ENCODE data around the gene SETSIP.

SETSIP gene

GRCh38 chr1:92065042-92065441 is 10.2 kb downstream of the SETSIP start:
- no peak for DNase-seq (ENCODE audit: low read depth)

DNA sequence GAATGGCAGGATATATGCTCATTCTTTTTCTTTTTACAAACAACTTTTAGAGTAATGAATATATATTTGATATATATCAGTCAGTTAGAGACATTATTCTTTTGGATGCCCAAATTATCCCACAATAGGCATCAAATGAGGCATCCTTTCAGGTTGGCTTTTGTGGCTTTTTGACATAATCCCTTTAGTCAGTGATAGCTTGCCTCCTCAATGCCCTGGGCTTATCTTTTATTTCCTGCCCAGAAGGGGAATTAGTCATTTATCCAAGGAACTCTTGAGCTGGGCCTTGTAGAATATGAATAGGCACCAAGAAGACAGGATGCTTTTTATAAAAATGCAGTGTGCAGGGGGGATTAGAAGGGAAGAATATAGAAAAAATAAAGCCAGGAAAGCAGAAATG is 23.3 kb downstream of the SETSIP start:
- no peak overlapping the region for H3K4me3 ChIP-seq (replicated peaks; ENCODE audit: low read depth, low read length)
- TF ChIP-seq CTCF (IDR thresholded peaks at IDR 0.05; ENCODE audit: low read length, missing control alignments), result no peak
- DNase-seq (ENCODE audit: low read depth), result no peak

More at GRCh38 chr1:92065042-92065441, 10.2 kb downstream of the SETSIP start:
- peak; percentile 7 for TF ChIP-seq CTCF (IDR thresholded peaks at IDR 0.05; ENCODE audit: low read length, missing control alignments)
- H3K4me3 ChIP-seq (replicated peaks; ENCODE audit: low read depth, low read length), result no peak overlapping the region

- TF ChIP-seq CTCF (IDR thresholded peaks at IDR 0.05; ENCODE audit: low read length, missing control alignments), result no peak
- DNase-seq (ENCODE audit: low read depth), result no peak
- no peak overlapping the region for H3K4me3 ChIP-seq (replicated peaks; ENCODE audit: low read depth, low read length)
Observed at GRCh38 chr1:92045766-92046495, 29.3 kb downstream of the SETSIP start.

GRCh38 chr1:92043621-92044020 is 31.6 kb downstream of the SETSIP start:
- TF ChIP-seq CTCF (IDR thresholded peaks at IDR 0.05; ENCODE audit: low read length, missing control alignments), result no peak
- DNase-seq (ENCODE audit: low read depth), result no peak
- H3K4me3 ChIP-seq (replicated peaks; ENCODE audit: low read depth, low read length), result no peak overlapping the region

GRCh38 chr1:92040971-92041370 is 34.2 kb downstream of the SETSIP start:
- no peak overlapping the region for H3K4me3 ChIP-seq (replicated peaks; ENCODE audit: low read depth, low read length)
- no peak for TF ChIP-seq CTCF (IDR thresholded peaks at IDR 0.05; ENCODE audit: low read length, missing control alignments)
- no peak for DNase-seq (ENCODE audit: low read depth)

- H3K4me3 ChIP-seq (replicated peaks; ENCODE audit: low read depth, low read length), result no peak overlapping the region
- no peak for TF ChIP-seq CTCF (IDR thresholded peaks at IDR 0.05; ENCODE audit: low read length, missing control alignments)
- DNase-seq (ENCODE audit: low read depth), result no peak
Observed at GRCh38 chr1:92038695-92039346, 36.4 kb downstream of the SETSIP start.
